Urinary bladder (tissue), 2 donors: ENCODE data around the gene MATR3. TPM values are rescaled to one million over a fixed set of nuclear protein-coding genes. Genes with fewer than 3 reads are reported as not detected.
A peak's percentile ranks its signal among the peaks of the same experiment; 100 is the strongest.

ENCODE experiments used
- polyA plus RNA-seq: library from polyadenylated mRNA; stranded (reverse); fragments of 200-250 nt; gene quantifications from one replicate; pipeline ENCODE4 v1.2.3, GENCODE V29; 2013
- small RNA-seq: library from RNA; depleted of rRNA; stranded (forward); fragments of <200 nt; gene quantifications from one replicate; pipeline ENCODE3, GENCODE V24; 2014
- total RNA-seq: library from RNA; depleted of rRNA; stranded (reverse); fragments of >200 nt; gene quantifications from one replicate; pipeline ENCODE4 v1.2.3, GENCODE V29; 2014
- donor health status: healthy.

The MATR3 gene
- total and polyA plus RNA-seq, 2 donors: 163 to 454 TPM

Small RNA genes within 50 kb of the gene (small RNA-seq; reads per million reads assigned to genes)
- gene RNA5SP195: not detected
- 4.6 reads per million, percentile 91 among the genes with 10 or more reads in this experiment for gene SNORA74A
- 4.5 reads per million, percentile 91 among the genes with 10 or more reads in this experiment for gene SNORA74D

Other genes starting within 250 kb of the MATR3 start
- 31.5 TPM for gene SIL1, start 95.4 kb upstream of the MATR3 start, total RNA-seq
- 49.8 TPM for gene SIL1, start 95.4 kb upstream of the MATR3 start, polyA plus RNA-seq
- gene PAIP2, start 48.1 kb downstream of the MATR3 start, total RNA-seq: 91.9 TPM
- gene PAIP2, start 48.1 kb downstream of the MATR3 start, polyA plus RNA-seq: 110 TPM
- not detected for gene SLC23A1, start 89.6 kb downstream of the MATR3 start, total RNA-seq
- gene SLC23A1, start 89.6 kb downstream of the MATR3 start, polyA plus RNA-seq: not detected
- gene MZB1, start 96.2 kb downstream of the MATR3 start, total RNA-seq: 0.63 TPM
- gene MZB1, start 96.2 kb downstream of the MATR3 start, polyA plus RNA-seq: 0.56 TPM
- 1.4 TPM for gene PROB1, start 101.4 kb downstream of the MATR3 start, total RNA-seq
- gene PROB1, start 101.4 kb downstream of the MATR3 start, polyA plus RNA-seq: 3.1 TPM
- gene SPATA24, start 110.3 kb downstream of the MATR3 start, total RNA-seq: 3.0 TPM
- 5.4 TPM for gene SPATA24, start 110.3 kb downstream of the MATR3 start, polyA plus RNA-seq
- gene DNAJC18, start 145.8 kb downstream of the MATR3 start, total RNA-seq: 16.2 TPM
- gene DNAJC18, start 145.8 kb downstream of the MATR3 start, polyA plus RNA-seq: 8.6 TPM
- 23.8 TPM for gene ECSCR, start 169.0 kb downstream of the MATR3 start, total RNA-seq
- 51.4 TPM for gene ECSCR, start 169.0 kb downstream of the MATR3 start, polyA plus RNA-seq
- gene SMIM33, start 177.3 kb downstream of the MATR3 start, total RNA-seq: not detected
- gene SMIM33, start 177.3 kb downstream of the MATR3 start, polyA plus RNA-seq: not detected
- gene STING1, start 189.0 kb downstream of the MATR3 start, total RNA-seq: 20.0 TPM
- 53.0 TPM for gene STING1, start 189.0 kb downstream of the MATR3 start, polyA plus RNA-seq